Pulmonary artery endothelial cell (primary cell): ENCODE results near the gene SORCS2. TPM values are rescaled to one million over a fixed set of nuclear protein-coding genes. Genes with fewer than 3 reads are reported as not detected.

Experiments used
- DNase-seq: peaks from one replicate; pipeline ENCODE4 v3.0.0-alpha.2; 2011; ENCODE audit warnings: low read depth, low spot score
- total RNA-seq: library from RNA; depleted of rRNA; stranded (reverse); fragments of >200 nt; gene quantifications from 2 replicates; pipeline ENCODE4 v1.2.3, GENCODE V29; 2014

SORCS2 gene
- total RNA-seq, 1 donor from 2014 or later, result not detected

GRCh38 chr4:7658341-7659204 is 466.2 kb downstream of the SORCS2 start:
- no peak for DNase-seq

- DNase-seq, result no peak
Measured at GRCh38 chr4:7659429-7660175, 467.3 kb downstream of the SORCS2 start.

GRCh38 chr4:7660176-7661039 is 468.1 kb downstream of the SORCS2 start:
- DNase-seq, result no peak

- no peak for DNase-seq
Measured at GRCh38 chr4:7661066-7661748, 468.9 kb downstream of the SORCS2 start.

- no peak for DNase-seq
Measured at GRCh38 chr4:7661846-7662506, 469.6 kb downstream of the SORCS2 start.

GRCh38 chr4:7662507-7662846 is 470.1 kb downstream of the SORCS2 start:
- DNase-seq, result no peak

- DNase-seq, result no peak
Measured at GRCh38 chr4:7663075-7663541, 470.8 kb downstream of the SORCS2 start.

- DNase-seq, result no peak
Measured at GRCh38 chr4:7664106-7664505, 471.8 kb downstream of the SORCS2 start.

- DNase-seq, result no peak
Measured at GRCh38 chr4:7665321-7665720, 473.0 kb downstream of the SORCS2 start.

- no peak for DNase-seq
Measured at GRCh38 chr4:7666011-7666410, 473.7 kb downstream of the SORCS2 start.

- no peak for DNase-seq
Measured at GRCh38 chr4:7666744-7667143, 474.4 kb downstream of the SORCS2 start.

GRCh38 chr4:7668271-7668670 is 475.9 kb downstream of the SORCS2 start:
- no peak for DNase-seq

GRCh38 chr4:7668826-7669225 is 476.5 kb downstream of the SORCS2 start:
- DNase-seq, result no peak

GRCh38 chr4:7672601-7673000 is 480.3 kb downstream of the SORCS2 start:
- DNase-seq, result no peak

- DNase-seq, result no peak
Measured at GRCh38 chr4:7673121-7673520, 480.8 kb downstream of the SORCS2 start.

- DNase-seq, result no peak
Measured at GRCh38 chr4:7674706-7675105, 482.4 kb downstream of the SORCS2 start.

GRCh38 chr4:7675136-7675535 is 482.8 kb downstream of the SORCS2 start:
- no peak for DNase-seq

GRCh38 chr4:7675612-7676320 is 483.4 kb downstream of the SORCS2 start:
- no peak for DNase-seq

GRCh38 chr4:7676398-7676922 is 484.1 kb downstream of the SORCS2 start:
- DNase-seq, result no peak

GRCh38 chr4:7677086-7677485 is 484.7 kb downstream of the SORCS2 start:
- DNase-seq, result no peak
